Keratinocyte (primary cell): ENCODE measurements around the gene AK2.

ENCODE experiments used
- EZH2 ChIP-seq: IDR thresholded peaks from one replicate; pipeline ENCODE4 v1.6.1; 2012; ENCODE audit warnings: inconsistent platforms, mild to moderate bottlenecking, low read length, moderate library complexity
- TF ChIP-seq, protein P1 (sequence below), 3 experiments: IDR thresholded peaks in 1 of 3; conservative IDR thresholded peaks in 1 of 3; optimal IDR thresholded peaks in 1 of 3; 2 replicates in 2 of 3; 3 replicates in 1 of 3; pipeline versions ENCODE3 to v1.5.1; 2011; ENCODE audit warnings: low read length in 3 of 3, mild to moderate bottlenecking in 3 of 3, moderate library complexity in 2 of 3, control low read depth in 1 of 3, inconsistent platforms in 1 of 3; ENCODE audit not compliant: insufficient read depth in 2 of 3; ENCODE audit errors: extremely low read depth in 1 of 3

DNA sequence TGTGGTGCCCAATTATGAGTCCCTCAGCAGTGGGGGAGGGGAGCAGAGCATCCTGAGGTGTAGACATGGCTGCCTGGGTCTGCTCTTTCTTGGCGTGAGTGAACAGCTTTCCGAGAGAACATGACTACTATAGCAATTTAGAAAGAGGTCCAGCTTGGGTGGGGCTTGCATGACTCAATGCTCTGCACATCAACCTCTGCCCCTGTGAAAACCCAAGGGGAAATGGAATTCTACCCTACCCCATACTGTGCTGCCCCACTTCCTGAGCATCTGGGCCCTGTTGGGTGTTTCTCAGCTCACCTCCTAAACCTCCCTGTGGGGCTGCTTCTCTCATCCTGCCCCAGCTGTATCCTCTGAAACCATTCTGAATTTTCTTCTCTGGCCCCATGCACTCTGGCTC is 36.0 kb upstream of the AK2 start:
- TF ChIP-seq, protein P1, sequence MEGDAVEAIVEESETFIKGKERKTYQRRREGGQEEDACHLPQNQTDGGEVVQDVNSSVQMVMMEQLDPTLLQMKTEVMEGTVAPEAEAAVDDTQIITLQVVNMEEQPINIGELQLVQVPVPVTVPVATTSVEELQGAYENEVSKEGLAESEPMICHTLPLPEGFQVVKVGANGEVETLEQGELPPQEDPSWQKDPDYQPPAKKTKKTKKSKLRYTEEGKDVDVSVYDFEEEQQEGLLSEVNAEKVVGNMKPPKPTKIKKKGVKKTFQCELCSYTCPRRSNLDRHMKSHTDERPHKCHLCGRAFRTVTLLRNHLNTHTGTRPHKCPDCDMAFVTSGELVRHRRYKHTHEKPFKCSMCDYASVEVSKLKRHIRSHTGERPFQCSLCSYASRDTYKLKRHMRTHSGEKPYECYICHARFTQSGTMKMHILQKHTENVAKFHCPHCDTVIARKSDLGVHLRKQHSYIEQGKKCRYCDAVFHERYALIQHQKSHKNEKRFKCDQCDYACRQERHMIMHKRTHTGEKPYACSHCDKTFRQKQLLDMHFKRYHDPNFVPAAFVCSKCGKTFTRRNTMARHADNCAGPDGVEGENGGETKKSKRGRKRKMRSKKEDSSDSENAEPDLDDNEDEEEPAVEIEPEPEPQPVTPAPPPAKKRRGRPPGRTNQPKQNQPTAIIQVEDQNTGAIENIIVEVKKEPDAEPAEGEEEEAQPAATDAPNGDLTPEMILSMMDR (optimal IDR thresholded peaks at IDR 0.05 in 1 of 3, IDR thresholded peaks at IDR 0.05 in 1 of 3, conservative IDR thresholded peaks at IDR 0.05 in 1 of 3; ENCODE audit: extremely low read depth in 1 of 3, insufficient read depth in 2 of 3, low read length in 3 of 3) = no peak
- no peak for TF ChIP-seq EZH2
